ENCODE measurements around the gene OPA3.

Gene OPA3

GRCh38 chr19:45598267-45599001 is 13.8 kb upstream of the OPA3 start:
- DNase-seq (ENCODE audit: low read depth): no peak

DNA sequence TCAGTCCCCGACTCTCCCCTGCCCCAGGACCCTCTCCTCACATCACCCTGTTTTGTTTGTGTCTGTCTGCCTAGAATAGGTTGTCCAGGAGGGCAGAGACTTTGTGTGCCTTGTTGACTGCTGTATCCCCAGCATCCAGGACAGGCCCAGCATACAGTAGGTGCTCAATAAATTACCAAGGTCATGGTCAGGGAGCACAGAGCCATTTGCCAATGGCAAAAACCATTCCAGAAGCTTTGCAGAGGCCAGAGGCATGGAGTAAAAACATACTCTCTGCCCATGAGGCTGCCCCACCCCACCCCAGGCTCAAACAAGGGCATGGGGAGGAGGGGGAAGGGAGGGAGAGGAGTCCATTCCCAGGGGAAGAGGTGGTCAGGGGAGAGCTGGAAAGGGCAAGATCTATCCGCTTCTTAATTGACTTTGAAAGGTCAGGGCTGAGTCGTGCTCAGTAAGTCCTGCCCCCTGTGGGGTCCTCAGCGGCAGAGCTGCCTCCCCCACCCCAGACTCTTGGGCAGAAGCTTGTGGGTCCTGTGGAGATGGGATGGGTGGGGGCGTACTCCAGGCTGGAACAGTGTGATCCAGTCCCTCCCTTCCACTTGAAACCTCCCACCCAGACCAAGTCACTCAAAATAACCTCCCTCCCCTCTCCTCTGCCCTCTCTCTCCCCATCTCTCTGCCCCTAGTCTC is 13.0 kb upstream of the OPA3 start:
- DNase-seq (ENCODE audit: low read depth): no peak

DNA sequence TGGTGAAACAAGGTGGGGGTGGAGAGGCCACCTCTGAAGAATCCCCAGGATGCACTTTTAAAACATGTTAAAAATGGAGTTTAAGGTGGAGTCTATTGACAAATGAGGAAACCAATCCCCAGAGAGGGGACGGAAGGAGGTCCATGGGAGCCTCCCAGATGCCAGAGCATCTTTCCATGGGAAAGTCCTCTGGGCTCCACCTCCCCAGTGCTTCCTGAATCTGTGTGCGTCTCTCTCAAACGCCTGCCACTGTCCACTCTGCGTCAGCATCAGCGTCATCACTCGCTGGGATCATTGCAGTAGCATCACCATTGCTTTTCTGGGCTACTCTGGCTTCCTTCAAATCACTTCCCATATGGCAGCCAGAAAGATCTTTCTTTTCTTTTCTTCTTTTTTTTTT is 11.2 kb upstream of the OPA3 start:
- DNase-seq (ENCODE audit: low read depth): no peak

DNA sequence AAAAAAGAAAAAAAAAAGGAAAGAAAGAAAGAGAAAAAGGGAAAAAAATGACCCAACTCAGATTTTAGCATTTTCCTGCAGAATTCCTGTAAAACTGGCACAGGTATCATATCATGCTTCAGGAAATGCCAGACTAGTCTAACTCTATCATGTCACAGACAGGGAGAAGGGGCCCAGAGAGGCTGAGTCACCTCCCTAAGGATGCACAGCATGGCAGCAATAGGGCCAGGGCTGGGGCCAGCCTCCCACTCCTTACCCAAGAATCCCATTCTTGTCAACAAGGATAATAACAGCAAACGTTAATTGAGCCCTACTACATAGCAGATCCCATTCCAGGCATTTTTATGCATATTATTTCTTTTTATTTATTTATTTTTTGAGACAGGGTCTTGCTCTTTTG is 8.9 kb upstream of the OPA3 start:
- no peak for DNase-seq (ENCODE audit: low read depth)

GRCh38 chr19:45592366-45592765 is 7.8 kb upstream of the OPA3 start:
- DNase-seq (ENCODE audit: low read depth): no peak

- DNase-seq (ENCODE audit: low read depth): no peak
Measured at GRCh38 chr19:45591638-45592005, 7.0 kb upstream of the OPA3 start.

- DNase-seq (ENCODE audit: low read depth): no peak
Measured at GRCh38 chr19:45591004-45591637, 6.5 kb upstream of the OPA3 start.

GRCh38 chr19:45590300-45591003 is 5.8 kb upstream of the OPA3 start:
- DNase-seq (ENCODE audit: low read depth): no peak

GRCh38 chr19:45589768-45590167 is 5.2 kb upstream of the OPA3 start:
- no peak for DNase-seq (ENCODE audit: low read depth)

DNA sequence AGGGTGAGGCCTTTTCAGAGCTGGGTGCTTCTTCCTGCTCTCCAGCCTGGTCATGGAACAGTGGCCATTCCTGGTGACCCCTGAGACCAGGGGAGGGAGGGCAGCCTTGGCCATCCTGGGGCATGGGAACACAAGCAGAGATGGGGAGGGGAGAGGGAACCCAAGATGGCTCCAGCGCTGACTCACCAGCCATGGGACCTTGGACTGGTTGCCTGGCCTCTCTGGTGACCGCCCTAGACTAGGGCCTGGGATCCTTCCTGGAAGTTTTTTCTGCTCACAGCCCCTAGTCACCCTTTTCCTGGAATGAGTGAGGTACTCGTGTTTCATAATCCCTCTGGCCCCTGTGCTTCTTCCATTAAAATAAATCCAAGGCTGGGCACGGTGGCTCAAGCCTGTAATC is 3.3 kb upstream of the OPA3 start:
- no peak for DNase-seq (ENCODE audit: low read depth)

GRCh38 chr19:45585158-45585577 is 566 bp upstream of the OPA3 start:
- no peak for DNase-seq (ENCODE audit: low read depth)

GRCh38 chr19:45581576-45581975 is 3.0 kb downstream of the OPA3 start:
- no peak for DNase-seq (ENCODE audit: low read depth)

DNA sequence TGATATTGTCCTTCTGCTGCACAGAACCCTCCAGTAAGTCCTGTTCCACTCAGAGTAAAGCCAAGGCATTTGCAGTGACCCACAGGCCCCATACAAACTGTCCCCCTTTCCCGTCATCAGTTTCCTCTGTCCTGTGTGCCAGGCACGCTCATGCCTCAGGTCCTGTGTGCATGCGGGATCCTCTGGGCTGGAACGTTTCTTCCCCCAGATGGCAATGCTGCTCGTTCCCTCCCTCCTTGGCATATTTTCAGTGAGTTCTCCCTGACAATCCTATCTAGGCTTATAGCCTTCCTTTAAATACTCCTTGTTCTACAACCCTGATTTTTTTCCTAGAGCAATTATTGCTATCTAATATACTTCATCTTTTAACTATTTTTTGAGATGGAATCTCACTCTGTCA is 5.7 kb downstream of the OPA3 start:
- no peak for DNase-seq (ENCODE audit: low read depth)

- DNase-seq (ENCODE audit: low read depth): no peak
Measured at GRCh38 chr19:45577111-45577905, 7.3 kb downstream of the OPA3 start.

- DNase-seq (ENCODE audit: low read depth): no peak
Measured at GRCh38 chr19:45576682-45577081, 7.9 kb downstream of the OPA3 start.

DNA sequence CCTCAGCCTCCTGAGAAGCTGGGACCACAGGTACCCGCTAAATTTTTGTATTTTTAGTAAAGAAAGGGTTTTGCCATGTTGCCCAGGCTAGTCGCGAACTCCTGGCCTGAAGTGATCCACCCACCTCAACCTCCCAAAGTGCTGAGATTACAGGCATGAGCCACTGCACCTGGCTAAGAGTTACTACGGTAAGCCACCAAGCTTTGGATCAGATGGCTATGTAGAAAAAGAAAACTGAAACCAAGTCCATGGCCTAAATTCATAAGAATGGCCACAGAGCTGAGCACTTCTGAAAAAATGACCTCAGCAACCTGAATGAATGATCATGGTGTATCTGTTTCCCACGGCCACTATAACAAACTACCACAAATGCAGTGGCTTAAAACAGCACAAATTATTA is 9.4 kb downstream of the OPA3 start:
- DNase-seq (ENCODE audit: low read depth): no peak

DNA sequence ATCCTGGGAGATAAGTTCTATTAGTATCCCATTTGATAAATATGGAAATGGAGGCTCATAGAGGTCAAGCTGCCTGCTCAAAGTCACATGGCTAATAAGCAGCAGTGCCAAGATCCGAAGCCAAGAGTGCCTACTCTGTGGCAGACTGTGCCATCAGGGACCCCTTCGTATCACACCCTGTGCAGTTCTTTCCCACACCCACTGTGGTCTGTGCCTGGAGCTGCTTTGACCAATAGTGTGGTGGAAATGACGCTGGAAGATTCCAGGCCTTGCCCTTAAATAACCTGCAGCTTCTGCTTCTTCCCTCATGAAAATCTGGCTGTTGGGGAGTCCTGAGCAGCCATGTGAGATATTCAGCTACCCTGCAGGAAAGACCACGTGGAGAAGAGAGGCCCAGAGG is 10.1 kb downstream of the OPA3 start:
- DNase-seq (ENCODE audit: low read depth): no peak

- DNase-seq (ENCODE audit: low read depth): no peak
Measured at GRCh38 chr19:45571457-45572220, 13.0 kb downstream of the OPA3 start.

- peak; percentile 15 for DNase-seq (ENCODE audit: low read depth)
Measured at GRCh38 chr19:45569619-45570421, 14.8 kb downstream of the OPA3 start.

- DNase-seq (ENCODE audit: low read depth): no peak
Measured at GRCh38 chr19:45568732-45569131, 15.9 kb downstream of the OPA3 start.

Data from stimulated activated CD8-positive, alpha-beta memory T cell treated with anti-CD3 and anti-CD28 coated beads, Interleukin-12 subunit alpha, Interleukin-12 subunit beta, amount 100 ng/mL, for 1 hour (primary cell).